MM.1S (cell line): ENCODE data around the gene GPC5.

ENCODE experiments used
- DNase-seq: peaks from one replicate; pipeline ENCODE4 v3.0.0-alpha.2; 2015
- H2AFZ ChIP-seq: fragments of 300-600 bp; sonication (generic); 2 replicates; pipeline ENCODE4 v1.6.0; 2016; ENCODE audit warnings: antibody characterized with exemption, low read length
- H3F3A ChIP-seq: fragments of 300-600 bp; sonication (generic); 2 replicates; pipeline ENCODE4 v1.6.1; 2016; ENCODE audit warnings: mild to moderate bottlenecking, antibody characterized with exemption, low read length, moderate library complexity, mixed read lengths; ENCODE audit not compliant: insufficient read depth
- H3K27ac ChIP-seq: fragments of 300-600 bp; sonication (generic); 2 replicates; pipeline ENCODE4 v1.5.1; 2016; ENCODE audit warnings: mild to moderate bottlenecking, low read length
- H3K27me3 ChIP-seq: fragments of 300-600 bp; sonication (generic); replicated peaks from 2 replicates; pipeline ENCODE4 v1.6.0; 2016; ENCODE audit warnings: low read length; ENCODE audit not compliant: insufficient read depth
- H3K36me3 ChIP-seq: fragments of 300-600 bp; sonication (generic); replicated peaks from 2 replicates; pipeline ENCODE4 v1.6.1; 2016; ENCODE audit warnings: mild to moderate bottlenecking, low read length, mixed read lengths; ENCODE audit not compliant: insufficient read depth
- H3K4me1 ChIP-seq: fragments of 300-600 bp; sonication (generic); 2 replicates; pipeline ENCODE4 v1.6.1; 2016; ENCODE audit warnings: low read length, mixed read lengths
- H3K4me2 ChIP-seq: fragments of 300-600 bp; sonication (generic); 2 replicates; pipeline ENCODE4 v1.6.0; 2016; ENCODE audit warnings: low read depth, low read length
- H3K4me3 ChIP-seq: fragments of 300-600 bp; sonication (generic); 2 replicates; pipeline ENCODE4 v1.5.1; 2016; ENCODE audit warnings: low read length, mixed read lengths
- H3K79me2 ChIP-seq: fragments of 300-600 bp; sonication (generic); 2 replicates; pipeline ENCODE4 v1.6.1; 2016; ENCODE audit warnings: mixed run types, low read length, mixed read lengths
- H3K9ac ChIP-seq: fragments of 300-600 bp; sonication (generic); 2 replicates; pipeline ENCODE4 v1.6.1; 2016; ENCODE audit warnings: low read length, mixed read lengths
- H3K9me2 ChIP-seq: fragments of 300-600 bp; sonication (generic); replicated peaks from 2 replicates; pipeline ENCODE4 v1.6.1; 2016; ENCODE audit warnings: mild to moderate bottlenecking, low read length, mixed read lengths; ENCODE audit not compliant: insufficient read depth
- H3K9me3 ChIP-seq: fragments of 300-600 bp; sonication (generic); replicated peaks from 2 replicates; pipeline ENCODE4 v1.6.1; 2016; ENCODE audit warnings: mild to moderate bottlenecking, low read length, mixed read lengths; ENCODE audit not compliant: insufficient read depth
- H4K20me1 ChIP-seq: fragments of 300-600 bp; sonication (generic); 2 replicates; pipeline ENCODE4 v1.6.1; 2016; ENCODE audit warnings: mild to moderate bottlenecking, low read length, moderate library complexity, mixed read lengths; ENCODE audit not compliant: insufficient read depth
- CTCF ChIP-seq: fragments of 300-600 bp; sonication (generic); IDR thresholded peaks from 2 replicates; pipeline ENCODE4 v1.5.1; 2016; ENCODE audit warnings: antibody characterized with exemption, low read length, mixed read lengths
- EZH2 ChIP-seq: fragments of 300-600 bp; sonication (generic); optimal IDR thresholded peaks from 2 replicates; pipeline ENCODE3; 2017; ENCODE audit warnings: low read depth, mild to moderate bottlenecking, antibody characterized with exemption, low read length, mixed read lengths
- EZH2phosphoT487 ChIP-seq: fragments of 300-600 bp; sonication (generic); IDR thresholded peaks from 2 replicates; pipeline ENCODE4 v1.6.1; 2018; ENCODE audit warnings: antibody characterized with exemption, low read length

The GPC5 gene

GRCh38 chr13:92407858-92408257 is 1009.4 kb downstream of the GPC5 start:
- H3K9me2 ChIP-seq: no peaks in the 10 kb centered on the region
- no peak overlapping the region for H3K9ac ChIP-seq
- no peak overlapping the region for H3K27ac ChIP-seq
- H3K36me3 ChIP-seq: no peaks in the 10 kb centered on the region
- no peak overlapping the region for H2AFZ ChIP-seq
- TF ChIP-seq EZH2phosphoT487 (no peak), EZH2 (no peak), CTCF (no peak)
- H3K79me2 ChIP-seq: no peaks in the 10 kb centered on the region
- H3F3A ChIP-seq: no peaks in the 10 kb centered on the region
- no peaks in the 10 kb centered on the region for H4K20me1 ChIP-seq
- no peak overlapping the region for H3K4me3 ChIP-seq
- no peak for DNase-seq
- H3K4me2 ChIP-seq: no peak overlapping the region
- H3K27me3 ChIP-seq: no peaks in the 10 kb centered on the region
- no peaks in the 10 kb centered on the region for H3K4me1 ChIP-seq
- H3K9me3 ChIP-seq: no peaks in the 10 kb centered on the region

- TF ChIP-seq EZH2phosphoT487 (no peak), CTCF (no peak), EZH2 (no peak)
Measured at GRCh38 chr13:92412481-92412880, 1014.1 kb downstream of the GPC5 start.

DNA sequence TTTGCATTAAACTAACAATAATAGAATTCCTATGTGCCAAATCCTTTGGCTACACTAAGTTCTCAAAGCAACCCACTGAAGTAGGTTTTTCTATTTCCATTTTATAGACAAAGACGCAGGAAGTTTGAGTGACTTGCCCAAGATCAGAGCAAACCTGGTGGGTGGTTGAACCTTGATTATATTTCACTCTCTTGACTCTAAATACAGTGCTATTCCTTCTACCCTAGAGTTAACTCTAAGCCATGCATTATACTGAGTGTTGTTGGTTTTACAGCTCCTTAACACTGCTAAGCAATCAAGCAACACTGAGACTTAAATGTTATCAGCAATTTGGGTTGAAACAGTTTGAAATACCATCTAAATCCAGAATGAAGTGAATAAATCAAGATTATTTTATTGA is 1014.6 kb downstream of the GPC5 start:
- Histone ChIP-seq H3K27me3 (no peaks in the 10 kb centered on the region), H3K4me1 (no peaks in the 10 kb centered on the region), H4K20me1 (no peaks in the 10 kb centered on the region), H3K9me3 (no peaks in the 10 kb centered on the region), H3K4me3 (no peak overlapping the region), H3K27ac (no peak overlapping the region), H3K4me2 (no peak overlapping the region), H3K9me2 (no peaks in the 10 kb centered on the region), H2AFZ (no peak overlapping the region), H3F3A (no peaks in the 10 kb centered on the region), H3K36me3 (no peaks in the 10 kb centered on the region), H3K79me2 (no peaks in the 10 kb centered on the region), H3K9ac (no peak overlapping the region)
- no peak for TF ChIP-seq EZH2
- no peak for TF ChIP-seq CTCF
- no peak for TF ChIP-seq EZH2phosphoT487
- DNase-seq: no peak

More at GRCh38 chr13:92412481-92412880, 1014.1 kb downstream of the GPC5 start:
- no peak for DNase-seq
- H3K9me2 ChIP-seq: no peaks in the 10 kb centered on the region
- H3K9me3 ChIP-seq: no peaks in the 10 kb centered on the region
- no peaks in the 10 kb centered on the region for H3K36me3 ChIP-seq
- no peaks in the 10 kb centered on the region for H3K4me1 ChIP-seq
- H3K4me3 ChIP-seq: no peak overlapping the region
- H4K20me1 ChIP-seq: no peaks in the 10 kb centered on the region
- no peak overlapping the region for H3K9ac ChIP-seq
- H3F3A ChIP-seq: no peaks in the 10 kb centered on the region
- no peaks in the 10 kb centered on the region for H3K27me3 ChIP-seq
- no peak overlapping the region for H2AFZ ChIP-seq
- no peaks in the 10 kb centered on the region for H3K79me2 ChIP-seq
- no peak overlapping the region for H3K4me2 ChIP-seq
- H3K27ac ChIP-seq: no peak overlapping the region
